Right lobe of liver (tissue), 6 donors: Measurements from ENCODE around the gene PCDHB2. TPM values are rescaled to one million over a fixed set of nuclear protein-coding genes. Genes with fewer than 3 reads are reported as not detected.
"Not testable (repeated sequence)": the region's sequence is repeated elsewhere in the genome, so short reads cannot be mapped to it uniquely, and the experiment has no call there.

Source experiments
- ATAC-seq, 4 donors: fragments of 200-7000 bp; cut with Tn5 transposase; one replicate each; pipeline ENCODE4 v1.9.1; 2020; ENCODE audit warnings: mild to moderate bottlenecking in 4 of 4, moderate library complexity in 4 of 4
- DNase-seq, 3 donors: peaks; one replicate each; pipeline ENCODE4 v3.0.0-alpha.2; 2020
- H3K27ac ChIP-seq, 3 donors: fragments of 200-600 bp; one replicate each; pipeline ENCODE4 v1.8.0; 2022
- H3K27me3 ChIP-seq, 2 donors: fragments of 200-600 bp; one replicate each; pipeline ENCODE4 v1.8.0; 2022
- H3K36me3 ChIP-seq, 4 donors: fragments of 200-600 bp; sonication (generic) in 1 of 4; one replicate each; pipeline versions ENCODE4 v1.5.1 to v1.8.0; 2017 to 2022; ENCODE audit warnings: control low read depth in 1 of 4
- H3K4me1 ChIP-seq, 4 donors: fragments of 200-600 bp; sonication (generic) in 1 of 4; one replicate each; pipeline versions ENCODE4 v1.5.1 to v1.8.0; 2017 to 2022; ENCODE audit warnings: control low read depth in 1 of 4
- H3K4me3 ChIP-seq, 3 donors: fragments of 200-600 bp; one replicate each; pipeline ENCODE4 v1.8.0; 2022
- H3K9me3 ChIP-seq, 4 donors: fragments of 200-600 bp; sonication (generic) in 1 of 4; one replicate each; pipeline versions ENCODE4 v1.5.1 to v1.8.0; 2017 to 2022; ENCODE audit warnings: control low read depth in 1 of 4
- CTCF ChIP-seq, 4 donors: fragments of 200-600 bp in 3 of 4; fragments of 450-650 bp in 1 of 4; IDR thresholded peaks; one replicate each; pipeline versions ENCODE4 v1.5.1 to v1.8.0; 2016 to 2022; ENCODE audit warnings: antibody characterized with exemption in 4 of 4, mild to moderate bottlenecking in 2 of 4
- POLR2A ChIP-seq: fragments of 450-650 bp; IDR thresholded peaks from one replicate; pipeline ENCODE4 v1.6.1; 2017; ENCODE audit warnings: antibody characterized with exemption, mild to moderate bottlenecking
- WGBS: methylation state at CpG from one replicate; pipeline ENCODE4 v1.1.6; 2018; ENCODE audit warnings: low coverage, low lambda C conversion rate; ENCODE audit not compliant: insufficient coverage; ENCODE audit errors: missing lambda C conversion rate; 5-methylcytosine and 5-hydroxymethylcytosine counted together
- intact Hi-C, 2 donors: fragments of 100-400 bp; cut with DNase I; formaldehyde crosslinking; loops; one replicate each; pipeline versions ENCODE4 v1.11.2 to v1.14.1; 2022
- total RNA-seq, 6 experiments: library from RNA; depleted of rRNA in 2 of 6; stranded (reverse); fragments of >200 nt in 2 of 6; fragmentation: NEBNext Ultra II Directional in 3 of 6; extraction: Animal tissue kit (Norgen Biotek cat#: 25700) in 3 of 6; gene quantifications; one replicate each; pipeline versions ENCODE4 v1.1.0 to v1.2.4, GENCODE V29; 2016 to 2023
- donor health status: DM: no; HTN: yes; CAD: no.
- donor health status: DM: no; HTN: no; CAD: no.
- donor health status: DM: no; HTN: no; CAD: no.
- donor health status: DM: no; HTN: yes; CAD: no.
- donor health status: DM: no; HTN: yes; CAD: no.

Gene PCDHB2
- total RNA-seq, 6 experiments from 2014 or later: 0.11 to 0.19 (median 0.14) TPM; not detected in 3

- Histone ChIP-seq H3K36me3 (no peaks in the 10 kb centered on the region), H3K27me3 (no peaks in the 10 kb centered on the region), H3K4me1 (no peaks in the 10 kb centered on the region), H3K4me3 (no peak overlapping the region), H3K9me3 (peaks cover 0 to 3% (median 0%) of the 10 kb centered on the region in 4 donors), H3K27ac (no peak overlapping the region)
- 10% methylated on average over 2 of the region's 2 CpGs for WGBS
- TF ChIP-seq CTCF (IDR thresholded peaks at IDR 0.05) (no peak), POLR2A (no peak)
- DNase-seq (no peak), ATAC-seq (no peak)
- intact Hi-C loops: no loop called here
These were observed 24.8 kb downstream of the PCDHB2 start for GRCh38 chr5:141119250-141119649.

- intact Hi-C loops: no loop called here
These were observed 27.1 kb downstream of the PCDHB2 start, which contains the start of gene PCDHB4 for GRCh38 chr5:141121563-141121962. PCDHB4 (plus strand) TSS chr5:141121818; CDS start chr5:141121999, 181 bp downstream.

GRCh38 chr5:141121985-141122384, 27.6 kb downstream of the PCDHB2 start:
- H3K27ac ChIP-seq: no peak overlapping the region
- 18% methylated on average over 10 of the region's 12 CpGs for whole genome bisulfite sequencing
- H3K9me3 ChIP-seq: peaks cover 0 to 3% (median 0%) of the 10 kb centered on the region in 4 donors
- peak overlapping the region in 1 of 3 donors; percentile 6 for H3K4me3 ChIP-seq
- no peaks in the 10 kb centered on the region for H3K4me1 ChIP-seq
- peaks cover 0 to 12% of the 10 kb centered on the region in 2 donors for H3K27me3 ChIP-seq
- no peaks in the 10 kb centered on the region for H3K36me3 ChIP-seq
- ATAC-seq (no peak), DNase-seq (no peak)
- TF ChIP-seq CTCF (IDR thresholded peaks at IDR 0.05) (no peak), POLR2A (no peak)
- intact Hi-C loops: no loop called here

More at GRCh38 chr5:141121563-141121962, 27.1 kb downstream of the PCDHB2 start, which contains the start of gene PCDHB4:
- Histone ChIP-seq H3K9me3 (peaks cover 0 to 3% (median 0%) of the 10 kb centered on the region in 4 donors), H3K4me3 (peak within 1 kb of the TSS in 1 of 3 donors; percentile 6), H3K27me3 (peaks cover 0 to 12% of the 10 kb centered on the region in 2 donors), H3K27ac (no peak within 1 kb of the TSS), H3K36me3 (no peaks in the 10 kb centered on the region), H3K4me1 (no peaks in the 10 kb centered on the region)
- 5% methylated on average over 16 of the region's 16 CpGs for WGBS
- TF ChIP-seq POLR2A (no peak), CTCF (IDR thresholded peaks at IDR 0.05) (peak in 2 of 4 donors; percentile 7 to 15)
- ATAC-seq: no peak
- DNase-seq: no peak

GRCh38 chr5:141123396-141124135, 29.2 kb downstream of the PCDHB2 start:
- H3K9me3 ChIP-seq: not testable (repeated sequence)

GRCh38 chr5:141127305-141127704, 32.9 kb downstream of the PCDHB2 start:
- ATAC-seq (no peak), DNase-seq (no peak)
- TF ChIP-seq CTCF (IDR thresholded peaks at IDR 0.05): no peak
- TF ChIP-seq POLR2A: no peak
- Histone ChIP-seq H3K27me3 (peaks cover 6 to 12% of the 10 kb centered on the region in 2 donors), H3K36me3 (no peaks in the 10 kb centered on the region), H3K4me3 (no peak overlapping the region), H3K9me3 (no peaks in the 10 kb centered on the region), H3K4me1 (no peaks in the 10 kb centered on the region), H3K27ac (no peak overlapping the region)
- intact Hi-C loops: no loop called here
- WGBS: 89% methylated on average over 1 of the region's 1 CpG

More at GRCh38 chr5:141123396-141124135, 29.2 kb downstream of the PCDHB2 start:
- H3K36me3 ChIP-seq, ATAC-seq, H3K4me1 ChIP-seq, H3K4me3 ChIP-seq, H3K27ac ChIP-seq, intact Hi-C loops, DNase-seq: not testable (repeated sequence)
- H3K27me3 ChIP-seq: peaks cover 6 to 12% of the 10 kb centered on the region in 2 donors
- WGBS: 35% methylated on average over 4 of the region's 73 CpGs
